C4-2B (cell line): ENCODE data around the gene KIDINS220.

Source experiments
- ZFX ChIP-seq: fragments of 450-650 bp; IDR thresholded peaks from 2 replicates; pipeline ENCODE4 v1.6.1; 2017
- TF ChIP-seq, protein P1 (sequence below): fragments of 450-650 bp; conservative IDR thresholded peaks from 2 replicates; pipeline ENCODE4 v1.5.1; 2017; ENCODE audit warnings: mild to moderate bottlenecking

DNA sequence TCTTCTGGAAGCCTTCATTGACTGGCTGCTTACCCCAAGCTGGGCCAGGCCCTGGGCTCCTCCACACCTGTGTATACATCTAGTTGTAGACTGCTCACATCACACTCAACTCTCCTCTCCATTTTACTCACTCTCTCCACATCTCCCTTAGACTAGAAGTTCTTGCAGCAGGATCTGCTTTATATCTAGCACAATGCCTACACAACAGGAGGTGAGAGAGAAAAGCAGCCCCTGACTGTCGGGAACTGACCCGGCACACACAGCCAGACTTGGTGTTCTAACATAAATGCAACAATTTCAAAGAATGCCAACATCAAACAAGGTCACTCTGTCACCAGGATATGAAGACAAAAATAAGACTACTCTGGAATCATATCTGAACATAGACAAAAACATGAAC lies 5.9 kb downstream of the KIDINS220 start:
- TF ChIP-seq, protein P1, sequence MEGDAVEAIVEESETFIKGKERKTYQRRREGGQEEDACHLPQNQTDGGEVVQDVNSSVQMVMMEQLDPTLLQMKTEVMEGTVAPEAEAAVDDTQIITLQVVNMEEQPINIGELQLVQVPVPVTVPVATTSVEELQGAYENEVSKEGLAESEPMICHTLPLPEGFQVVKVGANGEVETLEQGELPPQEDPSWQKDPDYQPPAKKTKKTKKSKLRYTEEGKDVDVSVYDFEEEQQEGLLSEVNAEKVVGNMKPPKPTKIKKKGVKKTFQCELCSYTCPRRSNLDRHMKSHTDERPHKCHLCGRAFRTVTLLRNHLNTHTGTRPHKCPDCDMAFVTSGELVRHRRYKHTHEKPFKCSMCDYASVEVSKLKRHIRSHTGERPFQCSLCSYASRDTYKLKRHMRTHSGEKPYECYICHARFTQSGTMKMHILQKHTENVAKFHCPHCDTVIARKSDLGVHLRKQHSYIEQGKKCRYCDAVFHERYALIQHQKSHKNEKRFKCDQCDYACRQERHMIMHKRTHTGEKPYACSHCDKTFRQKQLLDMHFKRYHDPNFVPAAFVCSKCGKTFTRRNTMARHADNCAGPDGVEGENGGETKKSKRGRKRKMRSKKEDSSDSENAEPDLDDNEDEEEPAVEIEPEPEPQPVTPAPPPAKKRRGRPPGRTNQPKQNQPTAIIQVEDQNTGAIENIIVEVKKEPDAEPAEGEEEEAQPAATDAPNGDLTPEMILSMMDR: no peak
- TF ChIP-seq ZFX: no peak
